NCI-H446 treated with DMSO at 0.1 percent for 48 hours (cell line): ENCODE measurements around the gene ENGASE.
A peak's percentile ranks its signal among the peaks of the same experiment; 100 is the strongest.
"Not testable (repeated sequence)": the region's sequence is repeated elsewhere in the genome, so short reads cannot be mapped to it uniquely, and the experiment has no call there.

Source experiments
- DNase-seq: peaks from one replicate; lab custom pipeline; 2025; lab: John Stamatoyannopoulos, UW

The ENGASE gene

GRCh38 chr17:79074649-79075445 lies at the start of gene ENGASE:
Gene ENGASE, plus strand, starts transcription at chr17:79074824. Its CDS starts 121 bp downstream, at chr17:79074945.
- peak; percentile 88 for DNase-seq

GRCh38 chr17:79024901-79025737 lies 49.5 kb upstream of the ENGASE start:
- no peak for DNase-seq

GRCh38 chr17:79026376-79027273 lies 48.0 kb upstream of the ENGASE start:
- peak; percentile 33 for DNase-seq

- no peak for DNase-seq
These were observed 47.2 kb upstream of the ENGASE start for GRCh38 chr17:79027274-79027924.

- DNase-seq = no peak
These were observed 46.6 kb upstream of the ENGASE start for GRCh38 chr17:79027925-79028491.

- no peak for DNase-seq
These were observed 45.9 kb upstream of the ENGASE start for GRCh38 chr17:79028496-79029326.

GRCh38 chr17:79029327-79030009 lies 45.2 kb upstream of the ENGASE start:
- no peak for DNase-seq

GRCh38 chr17:79030636-79031035 lies 44.0 kb upstream of the ENGASE start:
- DNase-seq = not testable (repeated sequence)

- DNase-seq = no peak
These were observed 42.4 kb upstream of the ENGASE start for GRCh38 chr17:79031996-79032875.

- DNase-seq = no peak
These were observed 41.5 kb upstream of the ENGASE start for GRCh38 chr17:79033046-79033616.

GRCh38 chr17:79033741-79034501 lies 40.7 kb upstream of the ENGASE start:
- DNase-seq = peak; percentile 64

GRCh38 chr17:79034931-79035485 lies 39.6 kb upstream of the ENGASE start:
- DNase-seq = no peak

GRCh38 chr17:79035686-79036085 lies 38.9 kb upstream of the ENGASE start:
- no peak for DNase-seq

GRCh38 chr17:79036181-79036580 lies 38.4 kb upstream of the ENGASE start:
- no peak for DNase-seq

- DNase-seq = no peak
These were observed 38.0 kb upstream of the ENGASE start for GRCh38 chr17:79036596-79036995.

- no peak for DNase-seq
These were observed 36.0 kb upstream of the ENGASE start for GRCh38 chr17:79038545-79039135.

- no peak for DNase-seq
These were observed 35.5 kb upstream of the ENGASE start for GRCh38 chr17:79039171-79039570.
